CD4-positive, alpha-beta T cell treated with Interferon alpha-2 for 1 hour (primary cell): Measurements from ENCODE around the gene RNF157.

Experiments
- DNase-seq, 2 donors: peaks; one replicate each; pipeline ENCODE4 v3.0.0-alpha.2; 2020 to 2022

RNF157 gene

DNA sequence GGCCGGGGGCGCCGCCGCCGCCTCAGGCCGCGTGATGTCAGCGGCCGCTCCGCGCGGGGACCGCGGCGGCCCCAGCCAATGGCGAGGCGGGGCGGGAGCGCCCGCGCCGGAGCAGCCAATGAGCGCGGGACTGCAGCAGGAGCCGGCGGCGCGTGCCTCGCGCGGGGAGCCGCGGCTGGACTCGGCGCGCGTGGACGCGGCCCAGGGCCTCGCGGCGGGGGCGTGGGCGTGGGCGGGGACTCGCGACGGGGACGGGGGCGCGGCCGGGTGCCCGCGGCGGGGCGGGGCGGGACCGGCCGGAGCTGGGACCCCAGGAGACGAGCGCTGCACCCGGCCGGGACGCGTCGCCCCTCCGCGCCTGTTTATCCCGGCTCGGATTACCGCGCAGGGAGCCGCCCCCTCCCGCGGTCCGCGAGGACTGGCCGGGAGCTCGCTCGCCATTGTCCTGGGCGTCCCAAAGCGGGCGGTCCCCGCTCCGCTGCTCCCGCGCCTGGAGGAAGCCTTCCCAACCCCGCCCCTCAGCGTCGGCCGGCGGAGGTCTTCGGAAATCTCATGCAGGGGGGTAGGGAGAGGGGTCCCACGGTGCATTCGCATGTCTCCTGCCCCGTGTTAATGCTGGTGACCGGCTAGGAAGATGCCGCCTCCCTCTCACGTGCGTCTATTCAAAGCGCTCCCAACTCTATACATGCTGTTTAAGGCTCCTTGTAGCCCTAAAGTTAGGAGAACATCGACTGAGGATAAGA is at the start of gene RNF157:
Gene RNF157 (minus strand): TSS at position 33 of the 743 bp plus-strand sequence. CDS start 253 bp downstream, outside the sequence.
- peak; percentile 66 to 83 for DNase-seq

DNA sequence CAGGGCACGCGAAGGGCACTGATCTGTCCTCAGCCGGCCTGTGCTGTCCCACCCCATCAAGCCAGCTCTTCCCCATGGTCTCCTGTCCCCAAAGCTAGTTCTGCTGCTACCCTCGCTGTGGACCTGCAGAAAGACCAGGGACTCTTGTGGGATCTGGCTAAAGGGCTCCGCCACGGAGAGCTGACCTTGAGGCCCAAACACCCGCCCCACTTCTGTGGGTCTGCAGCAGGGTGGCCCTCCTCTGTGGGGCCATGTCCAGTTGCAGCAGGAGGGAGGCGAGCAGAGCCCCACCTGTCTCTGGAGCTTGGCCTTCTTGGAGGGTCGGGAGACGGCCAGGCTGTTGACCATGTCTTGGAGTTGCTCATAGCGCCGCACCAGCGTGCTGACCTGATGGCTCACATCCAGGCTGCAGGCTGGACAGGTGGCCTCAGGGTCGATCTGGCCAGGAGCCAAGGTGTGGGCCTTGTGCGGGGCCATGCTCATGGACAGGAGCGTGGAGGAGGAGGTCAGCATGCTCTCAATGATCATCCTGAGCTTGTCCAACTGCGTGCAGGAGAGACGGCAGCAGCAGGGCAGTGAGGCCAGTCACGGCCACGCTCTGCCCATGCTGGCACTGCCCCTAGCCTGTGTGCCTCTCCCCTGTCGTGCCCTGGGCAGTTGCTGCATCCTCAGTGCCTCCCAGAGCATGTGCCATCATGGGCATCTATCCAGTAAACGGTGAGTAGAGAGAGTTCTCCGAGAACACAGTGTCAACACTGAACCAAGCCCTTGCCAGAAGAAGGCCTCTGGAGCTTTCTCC is 41.5 kb upstream of the RNF157 start:
- DNase-seq, result no peak

DNA sequence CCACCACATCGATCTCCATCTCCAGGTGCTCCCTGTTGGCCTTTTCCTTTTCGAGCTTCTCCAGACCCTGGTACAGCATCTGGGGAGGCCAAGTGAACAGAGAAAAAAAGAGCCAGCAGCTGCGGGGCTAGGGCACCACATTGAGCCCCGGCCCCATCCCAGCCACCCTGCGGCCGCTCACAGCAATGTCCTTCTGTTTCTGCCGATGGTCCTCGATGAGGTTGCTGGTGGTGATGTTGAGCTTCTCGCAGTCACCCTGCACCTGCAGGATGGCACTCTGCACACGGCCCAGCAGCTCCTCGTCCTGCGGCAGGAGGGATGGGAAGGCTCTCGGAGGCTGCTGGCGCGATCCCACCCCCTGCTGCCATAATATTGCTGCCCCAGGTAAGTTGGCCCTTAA is 40.4 kb upstream of the RNF157 start:
- DNase-seq, result no peak

GRCh38 chr17:76279742-76280287 is 39.5 kb upstream of the RNF157 start:
- no peak for DNase-seq

GRCh38 chr17:76278952-76279741 is 38.9 kb upstream of the RNF157 start:
- DNase-seq, result peak; percentile 82 to 87

- DNase-seq, result no peak
Measured at GRCh38 chr17:76278268-76278908, 38.1 kb upstream of the RNF157 start.

- DNase-seq, result peak in 1 of 2 donors; percentile 10
Measured at GRCh38 chr17:76277300-76278267, 37.3 kb upstream of the RNF157 start.

DNA sequence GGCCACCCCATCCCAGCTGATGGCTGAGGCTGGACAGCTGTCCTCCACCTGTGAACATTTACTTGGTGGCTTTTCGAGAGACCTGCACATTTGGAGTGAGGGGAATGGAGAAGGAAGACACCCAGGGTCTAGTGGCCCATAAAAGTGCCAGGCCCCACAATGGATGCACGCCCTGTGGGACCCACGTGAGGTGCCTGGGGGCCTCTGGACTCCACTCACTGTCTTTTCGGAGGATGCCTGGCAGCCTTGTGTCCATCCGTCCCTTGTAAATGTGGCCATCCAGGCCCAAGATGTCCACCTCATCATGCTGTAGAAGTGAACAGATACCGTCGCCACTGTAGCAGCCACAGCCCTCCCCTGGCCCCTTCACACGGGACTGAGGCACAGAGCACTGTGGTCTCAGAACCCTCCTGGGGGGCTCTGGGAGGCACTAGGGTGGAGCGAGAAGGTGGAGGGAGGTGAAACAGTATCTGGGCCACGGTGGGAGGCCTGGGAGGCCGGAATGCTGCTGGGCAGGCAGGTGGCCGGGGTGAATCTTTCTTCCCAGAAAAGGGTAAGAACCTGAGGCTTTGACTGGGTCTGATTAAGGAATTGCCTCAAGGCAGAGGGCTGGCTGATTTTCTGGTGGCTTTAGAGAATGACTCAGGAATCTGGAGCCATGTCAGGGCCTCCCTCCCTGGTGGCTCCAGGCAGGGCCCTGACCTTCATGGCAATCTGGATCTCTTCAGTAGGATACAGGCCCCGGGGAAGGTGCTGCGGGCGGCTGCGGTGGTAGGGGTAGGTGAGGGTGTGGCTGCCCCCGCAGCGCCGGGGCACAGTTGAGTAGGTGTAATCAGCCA is 36.4 kb upstream of the RNF157 start:
- DNase-seq, result no peak

GRCh38 chr17:76276069-76276431 is 35.8 kb upstream of the RNF157 start:
- peak in 1 of 2 donors; percentile 22 for DNase-seq

- peak in 1 of 2 donors; percentile 15 for DNase-seq
Measured at GRCh38 chr17:76275382-76276068, 35.2 kb upstream of the RNF157 start.

- peak in 1 of 2 donors; percentile 32 for DNase-seq
Measured at GRCh38 chr17:76274112-76274956, 34.0 kb upstream of the RNF157 start.

DNA sequence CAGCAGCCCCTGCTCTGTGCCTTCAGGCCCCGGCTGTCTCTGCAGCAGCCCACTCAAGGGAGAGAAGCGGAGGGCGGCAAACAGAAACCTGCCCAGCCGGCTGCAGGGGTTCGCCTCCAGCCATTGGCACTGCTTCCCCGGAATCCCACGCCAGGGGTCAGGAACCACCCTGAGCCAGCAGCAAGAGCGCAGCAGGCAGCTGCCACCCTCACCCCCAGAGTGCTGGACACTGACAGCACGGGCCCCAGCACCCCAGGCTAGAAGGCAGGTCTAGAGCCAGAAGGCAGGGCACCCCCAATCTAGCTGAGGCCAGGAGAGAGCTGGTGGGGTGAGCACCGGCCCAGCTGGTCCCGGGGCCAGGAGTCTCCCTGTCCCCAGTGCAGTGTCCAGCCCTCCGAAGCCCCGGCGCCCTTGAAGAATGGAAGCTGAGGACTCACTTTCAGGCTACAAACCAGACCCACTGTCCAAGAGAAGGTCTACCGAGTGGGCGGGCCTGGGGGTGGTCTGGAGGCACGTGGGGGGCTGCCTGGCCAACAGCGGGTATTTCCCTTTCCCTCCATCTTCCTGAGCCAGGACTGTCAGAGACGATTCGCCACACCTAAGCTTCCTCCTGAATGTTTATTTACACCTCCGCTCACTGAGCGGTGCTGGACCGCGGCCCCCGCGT is 33.3 kb upstream of the RNF157 start:
- no peak for DNase-seq

DNA sequence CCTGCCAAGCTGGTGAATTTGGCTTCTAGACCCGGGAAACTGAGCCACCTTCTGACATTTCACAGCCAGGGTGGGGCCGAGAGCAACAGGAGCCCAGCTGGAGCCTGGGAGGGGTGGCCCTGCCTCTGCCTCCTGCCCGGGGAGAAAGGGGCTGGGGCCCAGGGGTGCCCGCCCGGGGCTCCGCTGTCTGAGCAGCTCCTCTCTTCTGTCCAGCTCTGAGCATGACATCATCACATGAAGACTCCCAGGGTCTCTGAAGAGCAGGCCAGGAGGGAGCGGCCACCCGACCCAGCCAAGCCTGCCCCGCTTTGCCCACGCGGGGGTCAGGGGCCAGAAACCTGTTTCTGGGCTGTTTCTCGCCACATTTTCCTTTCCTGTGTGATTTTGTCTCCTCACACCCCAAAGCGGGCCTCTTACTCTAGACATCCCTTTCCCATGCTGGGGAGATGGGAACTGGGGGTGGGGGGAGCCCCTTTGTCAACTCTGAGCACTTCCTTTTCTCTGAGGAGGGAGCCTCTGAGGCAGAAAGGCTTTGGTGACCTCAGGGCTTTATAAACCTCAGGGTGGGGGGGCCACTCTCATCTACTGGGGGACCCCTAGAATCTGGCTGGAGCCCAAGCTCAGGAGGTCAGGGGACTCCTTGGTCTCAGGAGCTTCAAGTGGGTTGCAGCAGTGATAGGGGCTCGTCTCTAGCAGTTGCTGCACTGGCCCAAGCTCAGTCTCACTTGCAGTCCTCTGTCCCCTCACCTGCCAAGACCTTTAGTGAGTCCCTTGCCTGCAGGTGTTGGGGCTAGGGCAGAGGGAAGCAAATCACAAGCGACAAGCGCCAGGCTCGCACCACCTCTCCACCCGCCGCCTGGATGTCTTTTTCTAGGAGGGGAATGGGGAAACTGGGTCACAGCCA is 32.5 kb upstream of the RNF157 start:
- peak; percentile 64 to 65 for DNase-seq

DNA sequence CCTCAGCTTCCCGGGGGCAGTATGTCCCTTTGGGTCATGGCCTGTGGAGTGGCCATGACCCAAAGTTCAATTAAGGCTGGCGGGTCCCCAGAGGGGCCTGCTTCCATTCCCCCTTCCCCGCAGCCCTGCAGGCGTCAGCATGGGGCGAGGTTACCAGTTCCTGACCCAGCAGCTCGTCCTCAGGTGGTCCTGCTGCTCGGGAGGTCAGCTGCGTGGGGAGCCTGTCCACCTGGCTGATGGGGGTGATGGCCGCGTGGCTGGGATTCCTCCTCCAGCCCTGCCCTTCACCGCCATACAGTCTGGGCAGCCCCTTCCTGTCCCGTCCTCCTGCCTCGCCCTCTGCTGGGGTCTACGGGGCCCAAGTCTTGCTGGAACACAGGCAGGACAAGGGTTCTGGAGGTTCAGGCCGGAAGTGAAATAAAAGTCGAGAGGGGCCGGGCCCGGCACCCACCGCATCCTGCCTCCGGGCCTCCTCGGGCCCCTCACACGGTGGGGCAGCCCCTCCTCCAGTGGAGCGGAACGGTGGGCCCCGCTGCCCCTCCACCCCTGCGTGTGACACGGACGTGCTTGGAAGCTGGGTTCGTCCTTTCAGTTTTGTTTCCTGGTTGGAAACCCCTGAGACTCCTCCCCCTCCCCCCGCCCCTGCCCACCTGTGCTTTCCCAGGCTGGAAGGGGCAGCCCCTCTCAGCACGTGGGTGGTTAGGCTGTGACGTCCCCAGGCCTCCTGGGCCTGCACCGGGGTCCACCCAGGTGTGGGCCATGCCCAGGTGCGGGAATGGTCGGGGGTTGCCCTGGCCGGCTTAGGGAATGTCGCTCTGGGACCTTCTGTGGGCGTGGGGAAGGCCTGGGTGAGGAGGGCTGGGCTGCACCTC is 31.6 kb upstream of the RNF157 start:
- peak; percentile 92 to 93 for DNase-seq

- peak in 1 of 2 donors; percentile 44 for DNase-seq
Measured at GRCh38 chr17:76270770-76271668, 30.7 kb upstream of the RNF157 start.
